HG03378 (cell line): Measurements from ENCODE around the gene DNM2.
"Not testable (repeated sequence)": the region's sequence is repeated elsewhere in the genome, so short reads cannot be mapped to it uniquely, and the experiment has no call there.

Experiments used
- ATAC-seq: cut with Tn5 transposase; IDR thresholded peaks from one replicate; pipeline ENCODE4 v1.9.1; 2021; ENCODE audit warnings: mild to moderate bottlenecking, moderate library complexity; ENCODE audit not compliant: unreplicated experiment

Gene DNM2

DNA sequence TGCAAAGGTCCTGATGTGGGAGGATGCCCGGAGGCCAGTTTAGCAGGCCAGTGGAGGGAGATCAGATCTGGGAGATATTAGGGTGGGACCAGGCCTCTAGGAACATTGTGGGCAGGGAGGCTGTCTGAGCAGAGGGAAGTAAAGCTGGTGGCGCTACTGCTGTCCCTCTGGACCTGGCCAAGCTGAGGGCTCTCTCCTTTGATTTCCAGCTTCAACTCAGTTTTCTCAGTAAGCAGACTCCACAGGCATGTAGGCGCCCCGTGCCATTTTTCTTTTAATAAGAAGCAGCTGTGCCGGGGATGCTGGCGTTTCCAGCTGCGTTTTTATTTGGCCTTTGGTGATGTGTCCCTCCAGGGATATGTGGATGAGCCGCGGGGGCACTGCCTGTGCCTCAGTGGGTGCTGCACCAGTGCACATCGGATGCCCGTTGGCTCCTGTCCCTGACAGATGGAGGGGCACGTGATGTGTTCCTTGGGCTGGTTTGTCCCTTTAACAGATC is 6.7 kb downstream of the DNM2 start:
- no peak for ATAC-seq

DNA sequence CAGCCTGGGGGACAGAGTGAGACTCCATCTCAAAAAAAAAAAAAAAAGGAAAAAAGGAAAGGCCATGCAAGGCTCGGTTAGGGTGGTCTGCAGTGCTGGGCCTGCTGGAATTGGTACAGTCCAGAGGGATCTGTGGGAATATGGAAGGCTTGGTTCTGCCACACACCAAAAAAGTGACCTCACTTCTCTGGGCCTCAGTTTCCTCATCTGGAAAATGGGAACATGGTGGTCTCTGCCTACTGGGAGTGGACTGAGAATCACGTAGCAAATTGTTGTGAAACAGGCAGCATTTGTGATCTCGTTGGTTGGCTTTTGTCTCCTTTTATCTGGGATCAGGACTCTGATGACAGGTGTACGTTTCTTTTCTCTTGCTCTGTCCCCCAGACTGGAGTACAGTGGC is 7.5 kb downstream of the DNM2 start:
- ATAC-seq: no peak

GRCh38 chr19:10726268-10726667 is 8.4 kb downstream of the DNM2 start:
- no peak for ATAC-seq

GRCh38 chr19:10727685-10728201 is 9.9 kb downstream of the DNM2 start:
- no peak for ATAC-seq

DNA sequence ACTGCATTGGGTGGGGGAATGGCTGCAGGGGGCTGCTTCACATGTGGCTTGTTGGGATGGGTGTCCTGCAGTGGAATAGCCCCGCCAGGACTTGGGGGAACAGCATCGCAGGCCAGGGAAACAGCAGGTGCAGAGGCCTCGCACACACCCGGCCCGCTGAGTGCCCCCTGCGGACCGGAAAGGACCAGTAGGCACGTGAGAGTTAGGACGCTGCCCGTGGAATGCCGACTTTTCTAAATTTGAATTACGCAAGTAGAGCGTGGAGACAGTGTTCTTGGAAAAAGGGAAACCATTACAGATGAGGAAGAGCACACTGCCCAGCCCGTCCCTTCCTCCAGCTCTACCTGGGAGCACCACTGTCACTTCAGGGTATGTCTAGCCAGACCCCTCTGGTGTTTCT is 11.5 kb downstream of the DNM2 start:
- no peak for ATAC-seq

GRCh38 chr19:10730932-10731331 is 13.1 kb downstream of the DNM2 start:
- ATAC-seq: no peak

DNA sequence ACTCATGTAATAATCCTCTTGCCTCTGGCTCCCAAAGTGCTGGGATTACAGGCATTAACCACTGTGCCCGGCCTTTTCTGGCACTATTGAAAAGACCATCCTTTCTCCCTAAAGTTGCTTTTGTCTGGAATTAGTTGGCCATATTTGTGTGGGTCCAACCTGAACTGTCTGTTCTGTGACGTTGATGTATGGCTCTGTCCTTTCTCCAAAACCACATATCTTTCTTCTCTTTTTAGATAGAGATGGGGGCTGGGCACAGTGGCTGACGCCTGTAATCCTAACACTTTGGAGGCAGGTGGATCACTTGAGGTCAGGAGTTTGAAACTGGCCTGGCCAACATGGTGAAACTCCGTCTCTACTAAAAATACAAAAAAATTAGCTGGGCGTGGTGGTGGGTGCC is 17.9 kb downstream of the DNM2 start:
- ATAC-seq: no peak

GRCh38 chr19:10736189-10736588 is 18.3 kb downstream of the DNM2 start:
- no peak for ATAC-seq

DNA sequence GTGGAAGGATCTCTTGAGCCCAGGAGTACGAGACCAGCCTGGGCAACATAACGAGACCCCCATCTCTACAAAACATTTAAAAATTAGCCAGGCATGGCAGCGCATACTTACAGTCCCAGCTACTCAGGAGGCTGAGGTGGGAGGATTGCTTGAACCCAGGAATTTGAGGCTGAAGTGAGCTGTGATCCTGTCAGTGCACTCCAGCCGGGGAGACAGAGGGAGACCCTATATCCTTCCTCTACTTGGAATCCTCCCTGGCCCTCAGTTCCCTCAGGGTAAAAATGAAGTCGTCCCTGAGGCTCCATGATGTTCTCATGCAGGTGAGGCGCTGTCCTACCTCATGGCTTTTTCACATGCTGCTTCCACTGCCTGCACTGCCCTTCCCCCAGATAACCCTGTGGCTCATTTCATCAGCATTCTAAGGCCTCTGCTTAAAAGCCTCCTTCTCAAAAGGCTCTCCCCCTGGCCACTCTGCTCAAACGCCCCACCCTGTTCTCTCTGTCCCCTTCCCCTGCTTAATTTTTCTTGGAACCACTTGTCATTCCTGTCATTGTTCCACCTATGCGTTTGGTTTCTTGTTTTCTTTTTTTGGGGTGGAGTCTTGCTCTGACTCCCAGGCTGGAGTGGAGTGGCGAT is 19.2 kb downstream of the DNM2 start:
- no peak for ATAC-seq

GRCh38 chr19:10737722-10738121 is 19.8 kb downstream of the DNM2 start:
- no peak for ATAC-seq

DNA sequence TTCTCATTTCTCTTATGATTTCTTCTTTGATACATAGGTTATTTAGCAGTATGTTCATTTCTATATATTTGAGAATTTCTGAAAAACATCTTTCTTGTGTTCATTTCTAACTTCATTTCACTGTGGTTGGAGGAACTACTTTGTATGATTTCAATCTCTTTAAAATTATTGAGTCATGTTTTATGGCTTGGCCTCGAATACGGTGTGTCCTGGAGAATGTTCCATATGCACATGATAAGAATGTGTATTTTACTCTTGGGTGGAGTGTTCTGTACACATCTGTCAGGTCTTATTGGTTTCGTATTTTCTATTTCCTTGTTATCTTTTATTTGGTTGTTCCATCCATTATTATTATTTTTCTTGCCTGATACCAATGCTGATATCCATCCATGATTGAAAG is 22.9 kb downstream of the DNM2 start:
- no peak for ATAC-seq

- ATAC-seq: no peak
These were observed 24.6 kb downstream of the DNM2 start for GRCh38 chr19:10742476-10742875.

- ATAC-seq: no peak
These were observed 26.4 kb downstream of the DNM2 start for GRCh38 chr19:10744253-10744798.

GRCh38 chr19:10744801-10745293 is 27.0 kb downstream of the DNM2 start:
- ATAC-seq: no peak

GRCh38 chr19:10746437-10746836 is 28.6 kb downstream of the DNM2 start:
- ATAC-seq: not testable (repeated sequence)

- no peak for ATAC-seq
These were observed 29.4 kb downstream of the DNM2 start for GRCh38 chr19:10747271-10747670.

DNA sequence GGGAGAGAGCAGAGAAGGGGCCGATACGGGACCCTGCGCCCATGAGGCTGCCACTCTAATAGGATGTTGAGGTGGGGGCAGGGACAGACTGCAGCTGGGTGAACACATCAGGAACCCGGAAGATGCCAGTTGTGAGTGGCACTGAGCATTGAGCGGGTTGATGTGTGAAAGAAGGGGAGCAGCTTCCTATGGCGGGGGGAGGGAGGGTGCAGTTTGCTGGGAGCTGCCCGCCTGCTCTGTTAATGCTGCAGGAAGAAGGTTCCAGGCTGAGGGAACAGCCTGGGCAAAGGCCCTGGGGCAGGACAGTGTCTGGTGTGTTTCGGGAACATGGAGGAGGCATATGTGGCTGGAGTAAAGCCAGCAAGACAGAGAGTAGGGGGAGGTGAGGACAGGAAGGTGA is 29.8 kb downstream of the DNM2 start:
- ATAC-seq: no peak

DNA sequence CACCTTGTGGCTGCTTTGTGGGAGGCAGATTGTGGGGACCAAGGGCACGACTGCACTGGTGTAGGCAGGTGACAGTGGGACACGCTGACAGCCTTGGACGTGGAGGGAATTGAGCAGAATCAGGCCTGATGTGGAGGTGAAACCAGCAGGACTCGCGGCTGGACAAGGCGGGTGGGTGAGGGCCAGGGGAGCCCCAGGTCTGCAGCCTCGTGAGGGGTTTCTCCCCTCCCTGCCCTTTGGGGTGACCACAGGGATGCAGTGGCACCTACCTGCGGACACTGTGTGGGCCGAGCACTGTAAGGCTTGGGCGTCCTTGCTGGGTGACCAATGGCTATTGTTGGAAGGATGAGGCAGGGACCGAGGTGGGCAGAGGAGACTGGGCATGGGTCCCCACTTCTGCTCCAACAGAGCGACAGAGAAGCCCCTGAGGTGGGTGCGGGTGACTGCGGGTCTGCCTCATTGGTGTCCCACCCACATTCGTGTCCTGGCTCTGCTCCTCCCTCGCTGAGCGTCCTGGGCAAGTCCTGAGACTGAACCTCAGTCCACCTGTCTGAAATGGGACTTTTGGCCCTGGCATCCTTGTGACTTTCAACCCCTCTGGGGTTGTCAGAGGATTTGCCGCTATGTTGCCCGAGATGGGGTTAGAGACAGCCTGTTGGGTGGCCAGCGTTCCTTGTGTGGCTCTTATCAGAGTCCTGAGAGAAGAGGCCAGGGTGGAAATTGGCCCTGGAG is 30.5 kb downstream of the DNM2 start:
- no peak for ATAC-seq

GRCh38 chr19:10748927-10749434 is 31.1 kb downstream of the DNM2 start:
- ATAC-seq: no peak

- ATAC-seq: no peak
These were observed 31.8 kb downstream of the DNM2 start for GRCh38 chr19:10749435-10750384.
